Dedifferentiated amniotic fluid mesenchymal stem cell (primary cell): ENCODE data around the gene NID1.
"Not testable (repeated sequence)": the region's sequence is repeated elsewhere in the genome, so short reads cannot be mapped to it uniquely, and the experiment has no call there.

ENCODE experiments used
- DNase-seq: peaks from one replicate; pipeline ENCODE4 v3.0.0-alpha.2; 2016; ENCODE audit errors: extremely low spot score

NID1 gene

DNA sequence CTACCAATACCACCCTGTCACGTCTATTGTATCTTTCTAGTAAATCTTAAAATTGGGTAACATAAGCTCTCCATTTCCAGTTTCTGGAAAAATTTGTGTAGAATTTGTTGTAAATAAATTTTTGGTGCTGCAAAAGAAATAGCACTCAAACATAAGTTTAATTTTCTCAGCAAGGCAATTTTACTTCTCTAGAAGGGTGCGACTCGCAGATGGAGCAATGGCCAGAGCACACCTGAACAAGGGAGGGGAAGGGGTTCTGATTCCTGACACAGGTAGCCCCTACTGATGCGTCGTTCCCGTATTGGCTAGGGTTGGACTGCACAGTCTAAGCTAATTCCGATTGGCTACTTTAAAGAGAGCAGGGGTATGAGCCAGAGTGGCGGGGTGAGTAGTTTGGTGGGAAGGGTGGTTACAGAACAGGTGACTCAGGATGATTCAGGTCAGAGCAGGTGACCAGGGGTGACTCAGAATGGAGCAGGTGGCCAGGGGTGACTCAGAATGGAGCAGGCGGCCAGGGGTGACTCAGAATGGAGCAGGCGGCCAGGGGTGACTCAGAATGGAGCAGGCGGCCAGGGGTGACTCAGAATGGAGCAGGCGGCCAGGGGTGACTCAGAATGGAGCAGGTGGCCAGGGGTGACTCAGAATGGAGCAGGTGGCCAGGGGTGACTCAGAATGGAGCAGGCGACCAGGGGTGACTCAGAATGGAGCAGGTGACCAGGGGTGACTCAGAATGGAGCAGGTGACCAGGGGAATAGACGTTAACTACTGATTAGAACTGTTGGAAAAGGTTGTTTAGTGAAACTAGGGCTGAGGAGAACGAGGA lies 32.0 kb upstream of the NID1 start:
- DNase-seq: peak; percentile 34

- DNase-seq: no peak
Measured at GRCh38 chr1:236095705-236096520, 31.0 kb upstream of the NID1 start.

DNA sequence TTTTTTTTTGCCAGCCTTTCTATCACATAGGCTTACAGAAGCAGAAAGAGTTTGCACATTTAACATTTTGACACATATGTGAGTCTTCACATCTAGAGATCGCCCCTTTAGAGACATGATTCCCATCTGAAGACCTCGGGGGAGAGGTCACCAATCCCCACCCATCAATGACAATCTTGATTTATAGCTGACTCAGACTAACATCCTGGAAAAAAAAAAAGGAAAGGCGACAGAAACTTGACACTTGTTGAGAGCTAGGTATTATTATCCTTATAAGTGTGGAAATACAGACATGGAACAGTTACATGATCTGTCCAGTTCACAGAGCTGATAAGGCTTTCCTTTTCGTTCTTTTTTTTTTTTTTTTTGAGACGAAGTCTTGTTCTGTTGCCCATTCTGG lies 28.0 kb upstream of the NID1 start:
- no peak for DNase-seq

DNA sequence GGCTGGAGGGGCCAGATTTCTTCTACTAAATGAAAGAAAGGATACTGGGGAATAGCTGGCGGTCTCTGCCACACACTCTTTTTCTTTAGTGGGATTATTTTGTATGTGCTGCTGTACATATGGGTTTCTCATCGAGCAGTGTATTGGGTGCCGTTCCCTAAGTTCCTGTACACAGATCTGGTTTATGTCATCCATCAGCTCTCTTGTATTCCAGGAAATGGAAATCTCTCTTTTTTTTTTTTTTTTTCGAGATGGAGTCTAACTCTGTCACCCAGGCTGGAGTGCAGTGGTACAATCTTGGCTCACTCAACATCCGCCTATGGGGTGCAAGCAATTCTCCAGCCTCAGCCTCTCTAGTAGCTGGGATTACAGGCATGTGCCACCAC lies 27.0 kb upstream of the NID1 start:
- DNase-seq: no peak

- no peak for DNase-seq
Measured at GRCh38 chr1:236090741-236091147, 25.9 kb upstream of the NID1 start.

- no peak for DNase-seq
Measured at GRCh38 chr1:236089046-236089773, 24.3 kb upstream of the NID1 start.

DNA sequence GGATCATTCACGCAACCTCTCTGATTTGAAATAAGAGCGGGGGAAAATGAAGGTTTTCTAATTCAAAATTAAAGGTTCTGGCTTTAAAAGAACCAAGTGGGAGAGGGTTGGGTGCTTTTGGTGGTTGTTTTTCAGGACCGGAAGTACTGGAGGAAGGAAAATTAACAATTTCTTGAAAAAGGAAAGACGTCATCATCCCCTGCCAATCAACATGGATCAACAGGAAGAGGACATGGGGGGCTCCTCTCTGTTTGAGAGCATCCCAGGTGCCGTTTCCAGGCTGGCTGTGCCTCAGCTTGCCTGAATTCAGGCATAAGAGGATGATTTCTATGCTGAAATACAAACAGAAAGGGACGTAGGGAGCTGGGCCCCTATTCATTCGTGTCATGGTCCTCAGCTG lies 21.6 kb upstream of the NID1 start:
- no peak for DNase-seq

DNA sequence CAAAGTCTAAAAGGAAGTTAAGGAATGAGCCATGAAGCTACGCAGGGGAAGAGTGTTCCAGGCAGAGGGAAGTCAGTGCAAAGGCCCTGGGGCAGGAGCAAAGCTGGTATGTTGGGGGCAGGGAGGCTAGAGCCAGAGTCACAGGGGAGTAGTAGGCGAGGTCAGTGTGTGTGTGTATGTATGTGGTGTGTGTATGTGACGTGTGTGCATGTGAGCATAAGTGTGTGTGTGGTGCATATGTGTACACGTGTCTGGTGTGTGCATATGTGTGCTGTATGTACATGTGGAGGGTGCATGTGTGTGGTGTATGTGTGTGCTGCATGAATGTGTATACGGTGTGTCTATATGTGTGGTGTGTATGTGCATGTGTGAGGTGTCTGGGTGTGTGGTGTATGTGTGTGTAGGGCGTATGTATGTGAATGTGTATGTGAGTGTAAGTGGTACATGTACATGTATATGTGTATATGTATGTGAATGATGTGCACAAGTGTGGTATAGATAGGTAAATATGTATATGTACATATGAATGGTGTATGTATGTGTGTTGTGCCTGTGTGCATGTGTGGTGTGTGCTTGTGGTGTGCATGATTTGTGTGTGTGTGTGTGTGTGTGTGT lies 20.8 kb upstream of the NID1 start:
- DNase-seq: no peak

DNA sequence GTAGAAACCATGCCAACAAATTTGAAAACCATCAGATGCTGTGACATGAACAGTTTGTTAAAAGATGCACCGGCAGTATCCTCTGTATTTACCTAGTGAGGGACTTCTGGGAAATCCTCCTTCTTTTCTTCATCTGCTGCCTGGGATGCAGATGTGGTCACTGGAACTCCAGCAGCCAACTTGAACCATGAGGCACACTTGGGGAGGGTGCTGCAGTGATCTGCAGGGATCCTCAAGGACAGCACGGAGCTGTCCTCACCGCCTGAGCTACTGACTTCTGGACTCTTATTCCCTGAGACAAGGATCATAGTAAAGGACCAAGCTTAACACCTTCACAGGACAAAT lies 19.5 kb upstream of the NID1 start:
- no peak for DNase-seq

- no peak for DNase-seq
Measured at GRCh38 chr1:236083650-236084385, 18.9 kb upstream of the NID1 start.

GRCh38 chr1:236082526-236082925 lies 17.6 kb upstream of the NID1 start:
- no peak for DNase-seq

- no peak for DNase-seq
Measured at GRCh38 chr1:236081546-236082227, 16.8 kb upstream of the NID1 start.

DNA sequence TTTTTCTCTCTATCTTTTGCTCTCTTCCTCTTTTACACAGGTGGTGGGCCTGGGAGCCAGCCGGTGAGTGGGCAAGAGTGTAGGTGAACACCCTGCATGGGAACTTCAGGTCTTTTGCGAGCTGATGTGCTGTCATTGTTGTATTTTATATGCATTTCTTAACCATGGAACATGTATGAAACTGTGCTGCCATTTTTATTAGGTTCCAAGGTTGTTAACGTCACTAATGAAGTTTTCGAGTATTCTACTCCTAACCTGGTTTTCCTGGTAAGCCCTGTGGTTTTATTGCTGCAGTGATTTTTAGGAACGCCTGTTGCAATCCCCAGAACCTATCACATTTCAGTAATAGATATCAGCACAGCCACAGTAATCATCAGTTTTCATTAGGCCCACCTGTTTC lies 14.8 kb upstream of the NID1 start:
- no peak for DNase-seq

GRCh38 chr1:236078993-236079392 lies 14.1 kb upstream of the NID1 start:
- no peak for DNase-seq

- not testable (repeated sequence) for DNase-seq
Measured at GRCh38 chr1:236078077-236078476, 13.2 kb upstream of the NID1 start.

DNA sequence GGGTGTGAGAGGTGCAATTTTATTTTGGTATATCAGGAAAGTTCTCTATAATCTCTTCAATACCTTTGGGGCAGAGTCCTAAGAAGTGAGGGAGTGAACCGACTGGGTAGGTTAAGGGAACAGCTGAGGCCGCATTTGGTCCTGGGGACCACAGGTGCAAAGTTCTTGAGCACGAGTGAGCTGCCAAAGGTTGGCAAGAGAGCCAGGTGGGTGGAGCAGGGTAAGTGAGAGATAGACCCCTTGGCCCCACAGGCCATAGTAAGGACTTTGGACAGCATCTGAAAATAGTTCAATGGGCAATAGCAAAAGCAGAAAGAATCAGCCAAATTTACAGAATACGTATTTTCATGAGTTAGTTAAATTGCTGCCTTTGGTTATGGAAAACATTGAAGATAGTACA lies 11.0 kb upstream of the NID1 start:
- no peak for DNase-seq

DNA sequence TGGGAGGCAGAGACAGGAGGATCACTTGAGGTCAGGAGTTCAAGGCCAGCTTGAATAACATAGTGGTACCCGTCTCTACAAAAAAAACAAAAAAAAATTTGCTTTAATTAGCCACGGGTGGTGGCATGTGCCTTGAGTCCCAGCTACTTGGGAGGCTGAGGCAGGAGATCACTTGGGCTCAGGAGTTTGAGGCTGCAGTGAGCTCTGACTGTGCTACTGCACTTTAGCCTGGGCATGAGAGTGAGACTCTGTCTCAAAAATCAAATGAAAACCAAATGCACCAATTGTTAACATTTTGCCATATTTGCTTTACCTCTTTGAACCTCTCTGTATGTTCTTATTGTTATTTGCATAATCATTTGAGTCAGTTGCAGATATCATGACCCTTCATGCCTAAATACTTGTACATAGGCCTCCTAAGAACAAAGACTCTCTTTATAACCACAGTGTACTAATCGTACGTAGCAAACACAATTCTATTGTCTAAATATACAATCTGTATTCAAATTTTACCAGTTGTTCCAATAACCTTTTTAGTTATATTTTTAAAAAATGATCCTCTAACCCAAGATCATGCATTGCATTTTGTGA lies 8.5 kb upstream of the NID1 start:
- no peak for DNase-seq

GRCh38 chr1:236072001-236072400 lies 7.1 kb upstream of the NID1 start:
- no peak for DNase-seq

DNA sequence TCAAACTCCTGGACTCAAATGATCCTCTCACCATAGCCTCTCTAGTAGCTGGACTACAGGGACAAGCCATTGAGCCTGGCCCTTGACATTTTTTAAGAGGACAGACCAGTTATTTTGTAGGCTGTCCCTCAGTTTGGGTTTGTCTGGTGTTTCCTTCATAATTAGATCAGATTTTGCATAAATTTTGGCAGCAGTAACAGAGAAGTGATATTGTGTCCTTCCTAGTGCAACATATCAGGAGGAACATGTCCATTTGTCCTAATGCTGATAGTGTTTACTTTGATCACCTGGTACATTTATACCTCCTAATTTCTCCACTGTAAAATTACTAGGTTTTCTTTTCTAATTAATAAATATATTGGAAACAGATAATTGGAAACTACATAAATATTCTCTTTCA lies 5.9 kb upstream of the NID1 start:
- no peak for DNase-seq

GRCh38 chr1:236069796-236070195 lies 4.9 kb upstream of the NID1 start:
- DNase-seq: no peak
